GM21447 (cell line): ENCODE results near the gene KLF1.
"Not testable (repeated sequence)": the region's sequence is repeated elsewhere in the genome, so short reads cannot be mapped to it uniquely, and the experiment has no call there.

Source experiments
- ATAC-seq: cut with Tn5 transposase; IDR thresholded peaks from one replicate; pipeline ENCODE4 v1.9.1; 2021; ENCODE audit not compliant: unreplicated experiment

Gene KLF1

GRCh38 chr19:12868540-12869112 lies 18.4 kb downstream of the KLF1 start:
- ATAC-seq, result no peak

- no peak for ATAC-seq
Measured at GRCh38 chr19:12867120-12868099, 19.6 kb downstream of the KLF1 start.

- no peak for ATAC-seq
Measured at GRCh38 chr19:12866416-12867119, 20.4 kb downstream of the KLF1 start.

GRCh38 chr19:12865746-12866415 lies 21.1 kb downstream of the KLF1 start:
- no peak for ATAC-seq

- ATAC-seq, result no peak
Measured at GRCh38 chr19:12864721-12865715, 22.0 kb downstream of the KLF1 start.

GRCh38 chr19:12864143-12864542 lies 22.9 kb downstream of the KLF1 start:
- ATAC-seq, result no peak

GRCh38 chr19:12859546-12859945 lies 27.5 kb downstream of the KLF1 start:
- no peak for ATAC-seq

- ATAC-seq, result no peak
Measured at GRCh38 chr19:12858041-12858928, 28.7 kb downstream of the KLF1 start.

GRCh38 chr19:12856653-12857052 lies 30.3 kb downstream of the KLF1 start:
- no peak for ATAC-seq

- no peak for ATAC-seq
Measured at GRCh38 chr19:12847159-12848139, 39.6 kb downstream of the KLF1 start.

GRCh38 chr19:12846613-12847012 lies 40.4 kb downstream of the KLF1 start:
- not testable (repeated sequence) for ATAC-seq

GRCh38 chr19:12843999-12844732 lies 42.8 kb downstream of the KLF1 start:
- no peak for ATAC-seq

GRCh38 chr19:12843328-12843727 lies 43.7 kb downstream of the KLF1 start:
- no peak for ATAC-seq

GRCh38 chr19:12842511-12842910 lies 44.5 kb downstream of the KLF1 start:
- no peak for ATAC-seq

GRCh38 chr19:12841094-12841493 lies 45.9 kb downstream of the KLF1 start:
- no peak for ATAC-seq

GRCh38 chr19:12840091-12841079 lies 46.6 kb downstream of the KLF1 start:
- ATAC-seq, result no peak
